Measurements from ENCODE around the gene EIF4A3.

EIF4A3 gene

DNA sequence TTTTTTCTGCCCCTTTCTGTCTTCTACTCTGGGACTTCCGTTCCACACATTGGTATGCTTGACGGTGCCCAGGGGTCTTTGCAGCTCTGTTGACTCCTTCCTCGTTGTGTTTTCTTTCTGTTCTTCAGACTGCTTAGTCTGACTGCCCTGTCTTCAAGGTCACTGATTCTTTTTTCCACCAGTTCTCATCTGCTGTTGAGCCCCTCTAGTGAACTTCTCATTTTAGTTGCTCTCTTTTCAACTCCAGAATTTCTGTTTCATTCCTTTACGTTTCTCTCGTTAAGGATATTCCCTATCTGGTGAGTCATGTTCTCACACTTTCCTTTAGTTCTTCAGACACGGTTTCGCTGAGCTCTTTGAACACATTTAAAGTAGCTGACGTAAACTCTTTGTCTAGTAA, 31.8 kb downstream of the EIF4A3 start:
- no peak overlapping the region for H3K9ac ChIP-seq
- H3K4me1 ChIP-seq: peaks cover 15 to 49% (median 27%) of the 10 kb centered on the region in 10 experiments
- H4K20me1 ChIP-seq: peaks cover 0 to 45% (median 11%) of the 10 kb centered on the region in 11 experiments; a peak in 14 of 22 replicates
- H3K27ac ChIP-seq: no peak overlapping the region
- no peak overlapping the region for H3K4me2 ChIP-seq
- H3K36me3 ChIP-seq: peaks cover 0 to 82% (median 0%) of the 10 kb centered on the region in 11 experiments; a peak in 6 of 22 replicates
- peaks cover 0 to 8% (median 0%) of the 10 kb centered on the region in 11 experiments; a peak in 2 of 22 replicates for H3K27me3 ChIP-seq
- no peak overlapping the region for H3K4me3 ChIP-seq
- TF ChIP-seq Cebpa-rat (IDR thresholded peaks at IDR 0.05): no peak
- H3K9me3 ChIP-seq (replicated peaks in 1 of 11): peaks cover 8 to 17% (median 11%) of the 10 kb centered on the region in 11 experiments; a peak in 21 of 22 replicates

DNA sequence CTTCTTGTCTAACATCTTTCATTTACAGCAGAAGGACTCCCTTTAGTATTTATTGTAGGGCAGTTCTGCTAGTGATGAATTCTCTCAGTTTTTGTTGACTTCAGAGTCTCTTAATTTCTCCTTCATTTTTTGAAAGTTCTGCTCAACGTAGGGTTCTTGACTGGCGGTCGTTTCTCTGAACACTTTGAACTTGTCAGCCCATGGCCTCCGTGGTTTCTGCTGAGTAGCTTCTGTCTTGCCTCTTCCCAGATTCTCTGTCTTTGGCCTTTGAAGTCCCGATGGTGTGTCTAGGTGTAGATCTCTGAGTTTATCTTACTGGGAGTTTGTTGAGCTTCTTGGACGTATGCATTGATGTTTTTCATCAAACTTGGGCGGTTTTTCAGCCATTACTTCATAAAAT, 32.2 kb downstream of the EIF4A3 start:
- no peak overlapping the region for H3K4me3 ChIP-seq
- H3K27me3 ChIP-seq: peaks cover 0 to 8% (median 0%) of the 10 kb centered on the region in 11 experiments; a peak in 2 of 22 replicates
- peaks cover 15 to 49% (median 27%) of the 10 kb centered on the region in 10 experiments for H3K4me1 ChIP-seq

DNA sequence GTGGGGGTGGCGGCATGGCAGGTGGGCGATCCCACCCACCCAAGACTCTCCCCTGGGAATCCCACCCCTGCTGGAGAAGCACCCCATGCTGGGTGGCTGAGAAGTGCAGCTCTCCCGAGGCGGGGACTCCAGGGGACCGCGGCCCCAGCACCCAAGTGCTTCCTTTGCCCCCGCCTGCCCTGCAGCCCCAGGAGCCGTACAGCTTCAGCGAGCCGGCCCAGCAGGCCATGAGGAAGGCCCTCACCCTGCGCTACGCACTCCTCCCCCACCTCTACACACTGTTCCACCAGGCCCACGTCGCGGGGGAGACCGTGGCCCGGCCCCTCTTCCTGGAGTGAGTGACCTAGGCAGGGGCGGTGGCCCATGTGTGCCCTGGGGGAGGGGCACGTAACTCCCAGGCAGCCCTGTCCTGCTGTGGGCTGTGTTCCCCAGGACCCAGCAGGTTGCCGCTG, 33.9 kb downstream of the EIF4A3 start:
- peak overlapping the region; percentile 60 to 95 (median 89) for H3K4me2 ChIP-seq
- TF ChIP-seq Cebpa-rat (IDR thresholded peaks at IDR 0.05): no peak
- peak overlapping the region in 1 of 11 experiments; percentile 40; a peak in 1 of 22 replicates for H3K27ac ChIP-seq
- H4K20me1 ChIP-seq: peaks cover 0 to 37% (median 14%) of the 10 kb centered on the region in 11 experiments; a peak in 14 of 22 replicates
- H3K27me3 ChIP-seq: peaks cover 0 to 8% (median 0%) of the 10 kb centered on the region in 11 experiments; a peak in 2 of 22 replicates
- H3K9me3 ChIP-seq (replicated peaks in 1 of 11): peaks cover 8 to 17% (median 11%) of the 10 kb centered on the region in 11 experiments; a peak in 21 of 22 replicates
- H3K36me3 ChIP-seq: peaks cover 0 to 89% (median 0%) of the 10 kb centered on the region in 11 experiments; a peak in 5 of 22 replicates
- peaks cover 15 to 37% (median 22%) of the 10 kb centered on the region in 10 experiments for H3K4me1 ChIP-seq
- peak overlapping the region in 1 of 10 experiments; percentile 34; a peak in 2 of 20 replicates for H3K4me3 ChIP-seq
- peak overlapping the region in 6 of 11 experiments; percentile 16 to 58 (median 35); a peak in 8 of 22 replicates for H3K9ac ChIP-seq

More for the DNA sequence above, 32.2 kb downstream of the EIF4A3 start:
- H3K36me3 ChIP-seq: peaks cover 0 to 86% (median 0%) of the 10 kb centered on the region in 11 experiments; a peak in 6 of 22 replicates
- H3K9ac ChIP-seq: no peak overlapping the region
- peaks cover 0 to 47% (median 14%) of the 10 kb centered on the region in 11 experiments; a peak in 14 of 22 replicates for H4K20me1 ChIP-seq
- no peak for TF ChIP-seq Cebpa-rat (IDR thresholded peaks at IDR 0.05)
- no peak overlapping the region for H3K27ac ChIP-seq
- H3K4me2 ChIP-seq: peak overlapping the region in 3 of 11 experiments; percentile 6 to 95 (median 94); a peak in 2 of 22 replicates
- peaks cover 8 to 17% (median 11%) of the 10 kb centered on the region in 11 experiments; a peak in 21 of 22 replicates for H3K9me3 ChIP-seq (replicated peaks in 1 of 11)

DNA sequence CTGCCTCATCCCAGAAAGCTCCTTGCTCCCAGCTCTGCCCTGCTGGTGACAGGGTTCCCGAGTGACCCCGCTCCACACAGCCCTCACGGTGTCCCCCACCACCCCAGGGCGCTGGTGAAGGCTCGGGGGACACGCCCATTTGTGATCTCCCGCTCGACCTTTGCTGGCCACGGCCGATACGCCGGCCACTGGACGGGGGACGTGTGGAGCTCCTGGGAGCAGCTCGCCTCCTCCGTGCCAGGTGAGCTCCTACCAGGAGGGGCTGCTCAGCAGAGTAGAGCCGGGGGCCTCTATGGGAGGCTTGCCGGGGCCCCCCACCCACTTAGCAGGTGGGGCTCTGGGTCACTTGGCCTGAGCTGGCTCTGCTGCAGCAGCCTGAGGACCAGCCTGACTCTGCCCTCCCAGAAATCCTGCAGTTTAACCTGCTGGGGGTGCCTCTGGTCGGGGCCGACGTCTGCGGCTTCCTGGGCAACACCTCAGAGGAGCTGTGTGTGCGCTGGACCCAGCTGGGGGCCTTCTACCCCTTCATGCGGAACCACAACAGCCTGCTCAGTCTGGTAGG, 34.4 kb downstream of the EIF4A3 start:
- Histone ChIP-seq H3K9ac (peak overlapping the region in 6 of 11 experiments; percentile 9 to 58 (median 32); a peak in 7 of 22 replicates), H3K9me3 (replicated peaks in 1 of 11) (peaks cover 8 to 17% (median 11%) of the 10 kb centered on the region in 11 experiments; a peak in 21 of 22 replicates), H3K4me1 (peaks cover 15 to 37% (median 22%) of the 10 kb centered on the region in 10 experiments), H3K4me2 (peak overlapping the region; percentile 60 to 95 (median 89)), H3K4me3 (peak overlapping the region in 1 of 10 experiments; percentile 34; a peak in 2 of 20 replicates), H3K36me3 (peaks cover 0 to 89% (median 0%) of the 10 kb centered on the region in 11 experiments; a peak in 4 of 22 replicates), H4K20me1 (peaks cover 0 to 35% (median 14%) of the 10 kb centered on the region in 11 experiments; a peak in 14 of 22 replicates), H3K27me3 (peaks cover 0 to 8% (median 0%) of the 10 kb centered on the region in 11 experiments; a peak in 2 of 22 replicates), H3K27ac (no peak overlapping the region)
- no peak for TF ChIP-seq Cebpa-rat (IDR thresholded peaks at IDR 0.05)

DNA sequence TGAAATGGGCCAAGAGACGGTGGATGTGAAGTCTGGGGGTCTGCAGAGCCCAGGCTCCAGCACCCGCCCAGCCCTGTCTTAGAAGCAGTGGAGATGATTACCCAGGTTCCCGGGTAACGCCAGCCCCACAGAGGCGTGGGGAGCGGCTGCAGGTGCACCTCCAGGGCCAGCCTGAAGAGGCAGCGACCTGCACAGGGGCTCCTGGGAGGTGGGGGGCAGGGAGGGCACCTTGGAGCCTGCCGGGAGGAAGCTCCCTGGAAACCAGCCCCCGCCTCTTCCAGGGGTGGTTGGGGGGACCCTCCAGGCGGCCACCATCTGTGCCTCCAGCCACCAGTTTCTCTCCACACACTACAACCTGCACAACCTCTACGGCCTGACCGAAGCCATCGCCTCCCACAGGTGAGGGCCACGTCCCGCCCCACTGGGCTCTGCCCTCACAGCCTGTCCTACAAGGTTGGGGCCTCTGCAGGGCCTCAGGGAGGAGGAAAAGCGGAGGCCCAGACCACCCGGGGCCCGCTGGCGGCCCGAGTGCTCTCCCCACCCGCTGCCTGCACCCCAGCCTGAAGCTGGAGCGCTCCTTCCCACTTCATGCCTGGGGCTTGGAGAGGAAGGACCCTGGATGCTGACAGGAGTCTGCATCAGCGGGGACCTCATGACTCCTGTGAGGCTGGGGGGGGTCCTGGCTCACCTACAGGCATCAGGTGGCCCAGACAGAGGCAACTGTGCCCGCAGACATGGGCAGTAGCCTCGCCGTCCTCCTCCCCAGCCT, 35.0 kb downstream of the EIF4A3 start:
- peak overlapping the region in 2 of 11 experiments; percentile 9 to 34; a peak in 2 of 22 replicates for H3K9ac ChIP-seq
- no peak for TF ChIP-seq Cebpa-rat (IDR thresholded peaks at IDR 0.05)
- H4K20me1 ChIP-seq: peaks cover 0 to 41% (median 14%) of the 10 kb centered on the region in 11 experiments; a peak in 14 of 22 replicates

DNA sequence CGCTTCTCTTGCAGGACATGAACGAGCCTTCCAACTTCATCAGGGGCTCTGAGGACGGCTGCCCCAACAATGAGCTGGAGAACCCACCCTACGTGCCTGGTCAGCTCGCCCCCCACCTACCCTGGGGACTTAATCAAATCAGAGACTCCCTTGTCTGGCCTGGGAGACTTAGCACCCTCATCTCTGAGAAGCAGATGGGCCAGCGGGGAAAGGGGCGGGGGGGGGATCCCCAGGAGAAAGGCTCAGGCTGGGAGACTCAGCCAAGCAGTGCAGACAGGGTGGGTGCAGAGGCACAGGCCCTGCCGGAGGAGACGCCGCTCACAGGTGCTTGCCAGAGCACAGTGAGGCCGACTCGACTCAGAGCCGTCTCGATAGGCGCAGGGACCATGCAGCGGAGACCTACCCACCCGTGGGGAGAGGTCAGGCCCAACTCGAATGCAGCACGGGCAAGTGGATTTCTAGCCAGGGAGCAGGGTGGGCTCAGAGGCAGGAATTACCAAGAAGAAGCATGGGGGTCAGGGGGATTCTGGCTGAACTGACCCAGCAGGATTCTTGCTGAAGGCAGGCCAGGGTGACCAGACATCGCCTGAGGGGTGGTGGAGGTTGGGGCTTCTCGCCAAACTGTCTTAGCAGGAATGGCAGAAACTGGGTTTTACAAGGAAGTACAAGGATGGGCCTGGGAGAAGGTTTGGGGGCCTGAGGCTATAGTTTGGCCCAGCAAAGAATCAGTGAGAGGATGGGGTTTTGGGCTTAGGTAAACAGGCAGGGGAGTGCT, 35.8 kb downstream of the EIF4A3 start:
- no peak for TF ChIP-seq Cebpa-rat (IDR thresholded peaks at IDR 0.05)

More for the DNA sequence above, 35.0 kb downstream of the EIF4A3 start:
- no peak overlapping the region for H3K4me3 ChIP-seq
- peaks cover 8 to 17% (median 11%) of the 10 kb centered on the region in 11 experiments; a peak in 21 of 22 replicates for H3K9me3 ChIP-seq (replicated peaks in 1 of 11)
- H3K4me2 ChIP-seq: peak overlapping the region; percentile 60 to 95 (median 89)
- H3K36me3 ChIP-seq: peaks cover 0 to 89% (median 0%) of the 10 kb centered on the region in 11 experiments; a peak in 5 of 22 replicates
- peaks cover 15 to 37% (median 22%) of the 10 kb centered on the region in 10 experiments for H3K4me1 ChIP-seq
- H3K27me3 ChIP-seq: peaks cover 0 to 8% (median 0%) of the 10 kb centered on the region in 11 experiments; a peak in 2 of 22 replicates
- no peak overlapping the region for H3K27ac ChIP-seq

DNA sequence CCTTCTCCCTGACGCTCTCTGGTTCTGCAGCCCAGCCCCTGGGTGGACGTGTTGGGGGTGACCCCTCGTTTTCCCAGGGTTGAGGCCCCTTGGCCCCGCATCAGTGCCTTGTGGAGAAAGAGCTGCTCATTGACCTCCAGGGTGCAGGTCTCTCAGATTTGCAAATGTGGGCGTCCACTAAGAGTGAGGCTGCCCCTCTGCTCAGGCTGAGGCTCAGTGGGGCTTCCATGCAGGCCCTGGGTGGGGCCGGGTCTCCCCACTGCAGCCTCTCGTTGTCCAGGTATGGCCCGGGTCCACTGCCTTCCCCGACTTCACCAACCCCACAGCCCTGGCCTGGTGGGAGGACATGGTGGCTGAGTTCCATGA, 36.5 kb downstream of the EIF4A3 start:
- peaks cover 0 to 96% (median 0%) of the 10 kb centered on the region in 11 experiments; a peak in 6 of 22 replicates for H3K36me3 ChIP-seq
- H3K4me2 ChIP-seq: no peak overlapping the region
- TF ChIP-seq Cebpa-rat (IDR thresholded peaks at IDR 0.05): no peak
- peaks cover 8 to 15% (median 8%) of the 10 kb centered on the region in 11 experiments; a peak in 21 of 22 replicates for H3K9me3 ChIP-seq (replicated peaks in 1 of 11)
- H3K4me1 ChIP-seq: peaks cover 15 to 47% (median 25%) of the 10 kb centered on the region in 10 experiments
- no peak overlapping the region for H3K4me3 ChIP-seq
- peaks cover 0 to 48% (median 18%) of the 10 kb centered on the region in 11 experiments; a peak in 14 of 22 replicates for H4K20me1 ChIP-seq
- peaks cover 0 to 8% (median 0%) of the 10 kb centered on the region in 11 experiments; a peak in 2 of 22 replicates for H3K27me3 ChIP-seq
- no peak overlapping the region for H3K9ac ChIP-seq
- no peak overlapping the region for H3K27ac ChIP-seq

More for the DNA sequence above, 35.8 kb downstream of the EIF4A3 start:
- Histone ChIP-seq H3K36me3 (peaks cover 0 to 91% (median 0%) of the 10 kb centered on the region in 11 experiments; a peak in 5 of 22 replicates), H3K4me3 (no peak overlapping the region), H3K4me2 (peak overlapping the region in 5 of 11 experiments; percentile 86 to 94 (median 89); a peak in 2 of 22 replicates), H3K4me1 (peaks cover 15 to 42% (median 24%) of the 10 kb centered on the region in 10 experiments), H4K20me1 (peaks cover 0 to 41% (median 14%) of the 10 kb centered on the region in 11 experiments; a peak in 14 of 22 replicates), H3K27ac (no peak overlapping the region), H3K27me3 (peaks cover 0 to 8% (median 0%) of the 10 kb centered on the region in 11 experiments; a peak in 2 of 22 replicates), H3K9ac (no peak overlapping the region), H3K9me3 (replicated peaks in 1 of 11) (peaks cover 8 to 17% (median 11%) of the 10 kb centered on the region in 11 experiments; a peak in 21 of 22 replicates)
